Fibroblast of peridontal ligament (primary cell): ENCODE results near the gene DBF4B.
"Not testable (repeated sequence)": the region's sequence is repeated elsewhere in the genome, so short reads cannot be mapped to it uniquely, and the experiment has no call there.

Experiments
- DNase-seq: peaks from one replicate; pipeline ENCODE4 v3.0.0-alpha.2; 2010; ENCODE audit errors: extremely low read depth

The DBF4B gene, protein sequence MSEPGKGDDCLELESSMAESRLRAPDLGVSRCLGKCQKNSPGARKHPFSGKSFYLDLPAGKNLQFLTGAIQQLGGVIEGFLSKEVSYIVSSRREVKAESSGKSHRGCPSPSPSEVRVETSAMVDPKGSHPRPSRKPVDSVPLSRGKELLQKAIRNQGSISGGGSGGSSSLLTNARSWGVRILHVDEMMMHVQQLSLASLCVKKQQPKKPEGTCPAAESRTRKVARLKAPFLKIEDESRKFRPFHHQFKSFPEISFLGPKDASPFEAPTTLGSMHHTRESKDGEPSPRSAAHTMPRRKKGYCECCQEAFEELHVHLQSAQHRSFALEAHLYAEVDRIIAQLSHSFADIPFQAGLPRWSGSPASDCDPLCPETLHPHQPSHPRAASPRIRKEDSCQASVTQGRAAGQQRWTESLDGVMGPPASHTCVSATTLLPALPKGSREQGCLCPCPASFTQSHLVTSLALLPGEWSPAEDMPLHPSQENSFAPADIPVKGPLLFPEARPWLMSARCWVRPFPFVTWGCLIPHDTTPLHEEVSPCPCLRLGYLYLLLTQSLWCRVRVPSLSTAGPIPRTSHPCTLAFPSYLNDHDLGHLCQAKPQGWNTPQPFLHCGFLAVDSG

DNA sequence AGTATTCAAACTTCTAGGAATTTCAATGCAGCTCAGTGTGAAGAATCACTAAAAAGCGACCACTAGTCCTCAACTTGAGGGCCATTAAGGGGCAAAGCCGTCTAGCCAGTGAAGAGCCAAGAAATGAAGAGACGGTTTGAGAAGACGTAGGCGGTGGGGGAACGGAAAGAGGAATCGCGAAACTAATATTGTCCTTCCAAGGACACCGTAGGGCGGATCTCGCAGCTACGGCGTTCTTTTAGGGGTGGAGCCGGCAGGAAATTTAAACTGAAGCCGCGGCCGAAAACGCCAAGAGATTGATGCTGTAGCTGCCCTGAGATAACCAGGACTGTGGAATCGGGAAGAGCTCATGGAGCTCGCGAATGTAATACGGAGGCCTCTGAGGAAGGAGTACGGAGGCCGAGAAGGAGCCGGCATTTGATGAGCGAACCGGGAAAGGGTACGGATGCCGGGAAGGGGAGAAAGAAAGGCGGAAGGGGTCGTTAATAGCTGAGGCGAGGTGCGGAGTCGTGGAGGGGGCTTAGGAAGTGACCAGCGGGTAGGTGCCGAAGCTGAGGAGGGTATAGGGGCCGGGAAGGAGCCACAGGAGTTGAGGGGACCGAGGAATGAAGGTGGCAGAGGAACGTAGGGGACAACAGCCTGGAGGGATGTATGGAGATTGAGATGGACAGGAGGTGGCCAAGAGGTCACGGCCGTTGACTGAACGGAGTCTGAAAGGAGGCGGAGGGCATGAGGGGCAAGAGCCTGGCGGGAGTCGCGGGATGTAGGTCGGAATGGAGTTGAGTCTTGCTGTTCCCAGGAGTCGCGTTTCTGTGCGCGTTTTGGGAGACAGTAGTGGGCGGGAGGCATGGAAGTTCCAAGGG, at the start of gene DBF4B:
Gene DBF4B, plus strand, starts transcription at position 265 of the 863 bp plus-strand sequence. Its CDS starts 156 bp downstream, at position 421.
- peak; percentile 93 for DNase-seq

DNA sequence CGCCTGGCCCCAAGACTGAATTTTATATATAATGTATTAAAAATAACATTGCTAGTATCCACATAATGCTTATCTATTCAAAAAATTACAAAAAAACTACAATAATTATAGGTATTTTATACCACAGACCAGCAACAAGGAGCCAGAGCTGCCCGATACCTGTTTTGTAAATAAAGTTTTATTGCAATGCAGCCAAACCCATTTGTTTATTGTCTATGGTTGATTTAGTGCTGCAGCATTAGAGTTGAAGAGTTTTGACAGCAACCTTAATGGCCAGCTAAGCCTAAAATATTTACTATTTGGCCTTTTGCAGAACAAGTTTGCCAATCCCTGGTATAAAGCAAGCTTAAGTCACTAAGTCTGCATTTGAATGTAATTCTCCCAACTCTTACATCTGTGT, 46.6 kb upstream of the DBF4B start:
- no peak for DNase-seq

DNA sequence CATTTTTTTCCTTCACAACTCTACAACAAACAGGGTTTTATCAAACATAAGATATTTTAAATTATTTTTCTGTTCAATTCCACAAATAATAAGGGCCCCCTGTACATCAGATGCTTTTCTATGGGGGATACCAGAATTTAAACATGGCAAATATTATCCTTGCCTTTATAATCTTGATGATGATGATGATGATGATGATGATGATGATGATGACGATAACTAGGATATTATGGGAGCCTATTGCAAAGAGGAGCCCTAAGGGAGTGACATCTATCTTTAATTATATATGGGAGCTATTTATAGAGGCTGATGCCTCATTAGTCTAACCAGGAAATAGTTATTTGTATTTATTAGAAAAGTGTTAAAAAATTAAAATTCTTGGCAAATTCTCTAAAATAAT, 45.4 kb upstream of the DBF4B start:
- DNase-seq: no peak

DNA sequence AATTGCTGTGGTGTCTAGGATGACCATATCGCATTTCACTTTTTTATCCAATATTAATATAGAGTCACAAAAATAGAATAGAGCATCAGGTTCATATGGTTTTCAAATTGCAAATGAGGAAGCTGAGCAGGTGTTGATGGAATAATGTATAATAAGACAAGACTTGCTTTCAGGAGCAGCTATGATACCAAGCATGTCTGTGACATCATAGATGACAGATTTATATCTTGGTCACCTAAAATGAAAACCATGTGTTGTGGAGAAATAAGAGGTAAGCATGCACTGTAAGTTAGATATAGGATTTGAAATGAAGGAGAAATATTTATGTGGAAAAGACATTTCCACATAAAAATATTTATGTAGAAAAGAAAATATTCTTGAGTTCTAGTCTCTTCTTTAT, 43.6 kb upstream of the DBF4B start:
- no peak for DNase-seq

DNA sequence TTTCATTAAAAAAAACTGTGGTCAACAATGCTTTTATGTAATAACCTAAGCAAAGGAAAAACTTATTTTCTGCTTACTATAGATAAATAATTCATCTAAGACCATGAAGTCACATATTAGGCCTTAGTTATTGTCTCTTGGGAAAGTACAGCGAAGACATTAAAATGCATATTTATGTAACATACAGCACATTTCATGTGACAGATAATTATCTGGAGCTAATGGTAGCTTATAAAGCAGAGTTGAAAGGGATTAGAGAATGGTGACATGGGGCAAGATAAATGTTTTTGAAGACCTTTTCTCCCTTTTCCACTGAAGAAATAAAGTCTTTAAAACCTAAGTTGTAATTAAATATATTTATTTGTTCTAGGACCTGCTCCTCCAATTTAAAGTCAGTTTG, 42.5 kb upstream of the DBF4B start:
- no peak for DNase-seq

DNA sequence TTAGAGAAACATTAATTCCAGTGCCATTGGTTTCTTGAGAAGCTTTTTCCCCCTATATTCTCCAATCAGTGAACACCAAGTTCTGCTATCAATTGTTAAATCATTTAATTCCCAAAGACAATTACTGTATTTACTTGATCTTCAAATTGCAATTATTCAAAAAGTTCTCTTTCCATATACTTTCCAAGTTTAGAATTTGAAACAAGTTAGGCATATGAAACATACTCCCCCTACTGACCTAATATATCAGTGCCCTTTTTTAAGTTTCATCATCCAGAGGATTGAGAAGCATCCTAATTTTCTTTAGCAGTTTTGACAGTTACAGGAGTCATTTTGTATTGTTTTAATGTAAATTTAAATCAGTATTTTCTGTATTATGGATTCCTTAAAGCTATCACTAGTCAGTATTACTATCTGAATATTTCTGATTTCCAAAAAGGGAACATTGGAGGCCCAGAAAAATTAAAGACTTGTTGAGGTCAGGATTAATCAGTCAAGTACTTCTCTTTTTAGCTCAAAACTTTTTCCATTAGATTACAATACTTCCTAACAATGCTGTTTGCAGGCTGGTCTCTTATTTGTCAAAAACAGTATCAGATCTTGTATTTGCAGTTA, 35.9 kb upstream of the DBF4B start:
- peak; percentile 68 for DNase-seq

DNA sequence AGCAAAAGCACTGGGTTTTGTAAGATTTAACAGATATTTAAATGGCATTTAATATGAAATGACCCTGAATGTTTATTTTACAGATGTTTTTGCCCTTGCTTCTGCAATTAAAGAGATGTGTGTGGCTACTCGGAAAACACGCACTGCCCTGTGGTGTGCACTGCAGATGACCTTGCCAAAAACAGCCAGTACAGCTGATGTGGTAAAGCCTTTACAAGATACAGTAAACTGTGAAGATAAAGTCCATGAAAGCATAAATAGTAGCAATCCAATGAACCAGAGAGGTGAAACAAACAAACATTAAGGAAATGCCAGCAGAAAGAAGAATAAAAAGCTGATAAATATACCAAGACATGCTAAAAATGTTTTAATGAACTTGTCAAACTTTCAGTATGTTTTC, 34.6 kb upstream of the DBF4B start:
- peak; percentile 13 for DNase-seq

DNA sequence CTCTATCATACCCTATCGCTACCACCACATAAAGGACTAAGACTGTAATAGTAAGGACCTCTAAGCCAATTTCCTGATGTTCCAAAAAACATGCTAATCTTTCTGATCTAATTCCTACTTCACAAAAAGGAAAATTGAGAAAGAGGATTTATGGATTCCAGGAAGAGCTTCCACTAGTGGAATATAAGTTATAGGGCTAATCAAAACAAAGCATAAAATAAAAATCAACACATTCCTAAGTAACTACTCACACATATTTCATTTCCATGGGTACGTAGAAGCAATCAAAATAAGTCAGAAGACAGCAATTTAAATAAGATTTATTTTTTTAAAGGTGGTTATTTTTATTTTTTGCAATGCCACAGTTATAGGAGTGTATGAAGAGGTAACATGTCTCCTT, 31.3 kb upstream of the DBF4B start:
- peak; percentile 50 for DNase-seq

DNA sequence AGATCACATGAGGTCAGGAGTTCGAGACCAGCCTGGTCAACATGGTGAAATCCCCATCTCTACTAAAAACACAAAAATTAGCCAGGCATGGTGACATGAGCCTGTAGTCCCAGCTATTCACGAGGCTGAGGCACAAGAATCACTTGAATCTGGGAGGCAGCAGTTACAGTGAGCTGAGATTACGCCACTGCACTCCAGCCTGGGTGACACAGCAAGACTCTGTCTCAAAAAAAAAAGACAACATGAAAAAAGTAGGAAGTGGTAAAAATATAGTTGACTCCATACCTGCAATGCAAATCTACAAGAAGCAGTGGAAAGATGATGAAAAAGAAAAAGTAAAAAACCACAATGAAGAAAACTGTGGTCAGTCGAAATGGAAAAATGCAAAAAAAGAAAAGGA, 25.2 kb upstream of the DBF4B start:
- not testable (repeated sequence) for DNase-seq

DNA sequence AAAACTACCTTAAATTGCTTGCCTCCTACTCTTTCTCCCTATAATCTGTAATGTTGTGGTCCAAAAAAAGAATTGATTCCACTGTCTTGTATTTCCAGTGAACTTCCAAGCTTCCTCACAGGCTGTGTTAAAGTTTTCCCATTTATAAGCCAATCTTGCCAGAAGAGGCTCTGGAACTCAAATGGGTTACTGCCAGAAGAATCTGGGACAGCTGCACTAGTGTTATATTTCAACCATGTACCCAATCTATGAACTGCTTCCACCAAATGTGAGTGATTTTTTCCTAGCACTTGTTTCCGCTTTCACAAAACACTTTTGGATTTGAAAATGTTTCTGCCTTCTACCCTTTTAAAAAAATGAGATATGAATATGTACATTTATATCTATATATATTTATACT, 20.7 kb upstream of the DBF4B start:
- DNase-seq: peak; percentile 36

DNA sequence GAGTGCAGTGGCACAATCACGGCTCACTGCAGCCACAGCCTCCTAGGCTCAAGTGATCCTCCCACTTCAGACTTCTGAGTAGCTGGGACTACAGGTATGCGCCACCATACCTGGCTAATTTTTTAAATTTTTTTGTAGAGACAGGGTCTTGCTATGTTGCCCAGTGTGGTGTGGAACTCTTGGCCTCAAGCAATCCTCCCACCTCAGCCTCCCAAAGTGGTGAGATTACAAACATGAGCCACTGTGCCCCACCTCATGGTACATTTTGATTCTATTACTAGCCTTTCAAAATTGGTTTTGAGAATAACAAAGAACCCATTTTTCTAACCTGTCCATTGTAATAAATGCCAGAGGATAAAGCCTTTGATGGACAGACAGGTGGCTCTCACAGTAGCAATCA, 20.3 kb upstream of the DBF4B start:
- DNase-seq: no peak

DNA sequence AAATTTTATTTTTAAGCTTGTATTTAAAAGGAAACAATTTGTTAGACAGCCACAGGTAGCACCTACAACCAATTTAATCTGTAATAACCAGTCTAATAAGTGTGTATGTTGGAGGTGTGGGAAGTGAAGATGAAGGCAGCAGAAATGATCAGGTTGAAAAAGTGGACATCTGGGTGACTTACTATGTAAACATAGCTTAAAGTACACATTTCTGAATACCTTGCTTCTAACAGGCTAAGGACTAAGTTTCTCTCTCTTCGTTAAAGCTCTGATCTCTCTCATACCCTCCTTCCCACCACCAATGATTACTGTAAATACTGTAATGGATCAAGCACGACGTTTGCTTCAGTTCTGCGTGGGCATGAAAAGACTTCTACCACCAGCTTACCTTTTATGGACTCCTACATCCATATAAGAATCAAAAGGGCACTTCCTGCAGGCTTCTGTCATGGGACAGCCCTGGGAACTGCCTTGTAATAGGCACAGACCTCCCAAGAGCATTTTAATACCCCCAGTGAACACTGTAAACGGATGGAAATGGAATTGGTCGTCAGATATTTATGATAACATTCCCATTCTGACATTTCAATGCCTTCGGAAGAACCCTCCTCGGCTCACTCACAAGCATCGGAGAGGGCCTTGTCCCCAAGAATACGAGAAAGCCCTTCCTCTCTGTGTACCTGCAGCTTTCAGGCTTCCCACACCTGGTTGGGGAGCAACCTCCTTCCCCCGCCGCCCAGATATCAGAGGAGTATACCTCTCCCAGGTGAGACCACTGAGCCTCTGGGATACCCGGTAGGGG, 19.6 kb upstream of the DBF4B start:
- no peak for DNase-seq

DNA sequence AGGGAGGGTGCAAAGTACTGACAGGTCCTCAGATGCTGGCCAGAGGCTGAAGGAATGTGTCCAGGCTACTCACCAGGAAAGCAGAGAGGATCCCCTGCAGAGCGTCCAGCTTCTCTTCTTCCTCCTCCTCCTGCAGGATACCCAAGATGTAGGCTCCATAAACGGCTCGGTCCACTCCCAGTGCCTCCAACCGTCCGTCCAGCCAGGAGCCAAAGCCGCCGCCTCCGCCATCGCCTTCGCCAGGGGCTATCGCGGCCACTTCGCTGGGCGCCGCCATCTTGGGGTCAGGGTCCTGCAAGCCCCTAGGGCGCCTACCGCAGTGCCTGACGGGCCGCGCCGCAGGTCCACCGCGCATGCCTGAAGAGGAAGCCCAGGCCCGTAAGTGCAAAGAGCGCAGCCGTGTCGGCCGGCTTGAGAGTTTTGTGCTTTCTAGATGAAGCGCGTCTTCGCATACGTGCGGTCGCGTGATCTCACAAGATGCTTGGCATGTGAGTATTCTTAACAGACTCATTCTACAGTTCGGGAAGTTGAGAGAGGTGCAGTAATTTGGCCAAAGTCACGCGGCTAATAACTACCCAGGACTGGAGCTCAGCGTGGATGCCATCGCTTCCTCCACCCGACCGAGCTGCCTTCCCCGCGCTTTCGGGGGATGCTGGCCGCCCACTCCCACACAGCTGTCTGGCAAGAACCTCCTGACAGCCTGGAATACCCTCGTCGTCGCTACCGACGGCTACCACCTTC, 18.8 kb upstream of the DBF4B start, which contains the start of gene CCDC43:
Gene CCDC43, minus strand, starts transcription at position 300 of the 741 bp plus-strand sequence. Its CDS starts 23 bp downstream, at position 277.
- peak; percentile 94 for DNase-seq

DNA sequence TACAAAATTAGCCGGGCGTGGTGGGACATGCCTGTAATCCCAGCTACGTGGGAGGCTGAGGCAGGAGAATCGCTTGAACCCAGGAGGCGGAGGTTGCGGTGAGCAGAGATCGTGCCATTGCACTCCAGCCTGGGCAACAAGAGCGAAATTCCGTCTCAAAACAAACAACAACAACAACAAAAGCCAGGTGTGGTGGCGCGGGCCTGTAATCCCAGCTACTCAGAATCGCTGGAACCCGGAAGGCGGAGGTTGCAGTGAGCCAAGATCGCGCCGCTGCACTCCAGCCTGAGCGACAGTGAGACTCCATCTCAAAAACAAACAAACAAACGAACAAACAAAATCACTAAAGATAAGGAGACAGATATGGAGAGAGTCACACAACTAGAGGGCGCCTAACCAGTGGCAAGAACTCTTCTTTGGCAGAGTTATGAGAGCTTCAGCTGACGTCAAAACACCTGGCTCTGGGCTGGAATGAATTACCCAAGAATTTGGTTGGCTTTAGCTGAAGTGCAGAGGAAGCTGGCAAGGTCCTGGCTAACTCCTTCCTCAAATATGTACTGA, 17.6 kb upstream of the DBF4B start:
- DNase-seq: peak; percentile 33

DNA sequence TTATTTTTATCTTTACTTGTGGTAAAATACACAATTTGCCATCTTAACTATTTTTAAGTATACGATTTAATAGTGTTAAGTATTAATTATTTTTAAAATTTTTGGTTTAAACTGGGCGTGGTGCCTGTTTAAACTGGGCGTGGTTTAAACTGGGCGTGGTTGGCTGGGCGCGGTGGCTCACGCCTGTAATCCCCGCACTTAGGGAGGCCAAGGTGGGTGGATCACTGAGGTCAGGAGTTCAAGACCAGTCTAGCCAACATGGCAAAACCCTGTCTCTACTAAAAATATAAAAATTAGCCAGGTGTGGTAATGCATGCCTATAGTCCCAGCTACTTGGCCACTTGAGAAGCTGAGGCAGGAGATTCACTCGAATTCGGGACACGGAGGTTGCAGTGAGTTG, 14.9 kb upstream of the DBF4B start:
- DNase-seq: no peak

DNA sequence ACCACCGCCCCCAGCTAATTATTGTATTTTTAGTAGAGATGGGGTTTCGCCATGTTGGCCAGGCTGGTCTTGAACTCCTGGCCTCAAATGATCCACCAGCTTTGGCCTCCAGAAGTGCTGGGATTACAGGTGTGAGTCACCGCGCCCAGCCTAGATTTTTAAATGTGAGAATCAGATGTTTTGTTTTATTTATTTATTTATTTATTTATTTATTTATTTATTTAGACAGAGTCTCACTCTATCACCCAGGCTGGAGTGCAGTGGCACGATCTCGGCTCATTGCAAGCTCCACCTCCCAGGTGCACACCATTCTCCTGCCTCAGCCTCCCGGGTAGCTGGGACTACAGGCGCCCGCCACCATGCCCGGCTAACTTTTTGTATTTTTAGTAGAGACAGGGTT, 8.2 kb upstream of the DBF4B start:
- not testable (repeated sequence) for DNase-seq

DNA sequence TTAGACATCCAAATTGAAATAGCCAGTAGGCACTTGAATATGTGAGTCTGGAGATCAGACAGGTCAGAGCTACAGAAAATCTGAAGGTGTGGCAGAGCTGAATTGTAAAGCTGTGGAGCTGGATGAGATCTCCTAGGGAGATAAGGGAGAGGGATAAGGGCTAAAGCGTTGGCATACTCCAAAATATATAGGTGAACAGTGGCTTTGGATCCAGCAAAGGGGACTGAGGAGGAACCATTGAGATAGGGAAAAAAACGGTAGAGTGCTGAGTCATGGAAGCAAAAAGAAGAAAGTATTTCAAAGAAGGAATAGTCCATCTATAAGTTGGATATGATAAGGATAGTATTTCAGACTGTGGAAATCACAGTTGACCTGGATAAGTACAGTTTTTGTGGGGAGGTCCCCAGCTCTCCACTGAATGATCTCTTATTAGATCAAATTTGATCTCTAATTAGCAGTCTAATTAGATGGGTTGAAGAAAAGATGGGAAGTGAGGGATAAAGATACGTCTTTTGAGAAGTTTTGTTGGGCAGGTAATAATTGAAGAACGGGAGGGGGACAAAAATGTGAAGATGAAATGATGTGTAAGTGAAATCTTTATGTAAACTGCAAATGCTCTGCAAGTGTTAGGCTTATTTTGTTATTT, 587 bp upstream of the DBF4B start:
- DNase-seq: no peak

DNA sequence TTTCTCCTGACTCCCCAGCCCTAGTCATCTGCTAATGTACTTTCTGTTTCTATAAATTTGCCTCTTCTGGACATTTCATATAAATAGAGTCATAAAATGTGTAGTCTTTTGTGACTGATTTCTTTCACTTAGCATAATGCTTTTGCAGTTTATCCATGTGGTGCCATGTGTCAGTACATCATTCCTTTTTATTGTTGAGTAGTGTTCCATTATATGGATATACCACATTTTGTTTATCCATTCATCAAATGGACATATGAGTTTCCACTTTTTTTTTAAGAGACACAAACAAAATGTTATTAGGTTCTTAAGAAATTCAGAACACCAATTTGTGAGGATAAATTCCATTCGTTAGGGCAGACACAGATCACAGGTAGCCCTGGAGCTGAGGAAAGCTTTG, 11.0 kb downstream of the DBF4B start:
- no peak for DNase-seq

DNA sequence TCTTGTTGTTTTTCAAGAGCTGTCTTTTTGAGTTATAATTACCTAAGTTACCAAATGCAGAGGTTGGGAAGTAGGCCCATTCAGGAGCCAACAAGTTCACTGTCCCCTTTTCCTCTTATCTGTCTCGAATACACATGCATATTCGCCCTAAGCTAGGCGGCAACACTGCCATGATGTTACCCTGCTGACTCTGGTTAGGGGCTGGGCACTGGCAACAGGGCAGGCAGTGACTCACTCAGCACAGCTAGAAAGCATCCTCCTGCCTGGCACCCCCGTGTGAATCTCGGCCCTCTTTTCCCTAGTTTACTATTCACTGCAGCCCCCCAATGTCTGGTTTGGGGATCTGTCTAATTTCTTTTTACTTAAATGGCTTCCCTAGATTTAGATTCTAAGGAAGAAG, 13.8 kb downstream of the DBF4B start:
- DNase-seq: no peak

DNA sequence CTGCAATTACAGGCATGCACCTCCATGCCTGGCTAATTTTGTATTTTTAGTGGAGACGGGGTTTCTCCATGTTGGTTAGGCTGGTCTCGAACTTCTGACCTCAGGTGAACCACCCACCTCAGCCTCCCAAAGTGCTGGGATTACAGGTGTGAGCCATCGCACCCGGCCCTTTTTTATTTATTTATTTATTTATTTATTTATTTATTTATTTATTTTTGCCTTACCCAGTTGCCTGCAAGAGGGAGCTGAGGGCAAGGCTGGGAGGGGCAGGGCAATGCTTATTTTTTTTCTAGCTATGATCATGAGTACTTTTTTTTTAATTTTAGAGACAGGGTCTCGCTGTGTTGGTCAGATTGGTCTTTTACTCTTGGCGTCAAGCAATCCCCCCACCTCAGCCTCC, 17.7 kb downstream of the DBF4B start:
- DNase-seq: not testable (repeated sequence)
